Smooth muscle cell (in vitro differentiated cells): Measurements from ENCODE around the gene ANXA5. TPM values are rescaled to one million over a fixed set of nuclear protein-coding genes. Genes with fewer than 3 reads are reported as not detected.

Experiments used
- DNase-seq: peaks from one replicate; lab custom pipeline; 2025; ENCODE audit not compliant: unreplicated experiment; lab: John Stamatoyannopoulos, UW
- H2AFZ ChIP-seq: fragments of 200-600 bp; sonication (generic); 2 replicates; pipeline ENCODE4 v1.6.0; 2016; ENCODE audit warnings: antibody characterized with exemption, low read depth, mild to moderate bottlenecking
- H3F3A ChIP-seq: fragments of 200-600 bp; sonication (generic); 2 replicates; pipeline ENCODE4 v1.6.0; 2017; ENCODE audit warnings: antibody characterized with exemption, low read depth
- H3K27ac ChIP-seq: fragments of 200-600 bp; sonication (generic); 2 replicates; pipeline ENCODE4 v1.5.1; 2016; ENCODE audit warnings: low read depth, mild to moderate bottlenecking
- H3K27me3 ChIP-seq: fragments of 200-600 bp; sonication (generic); 2 replicates; pipeline ENCODE4 v1.6.1; 2016; ENCODE audit warnings: low read depth, mild to moderate bottlenecking
- H3K36me3 ChIP-seq: fragments of 200-600 bp; sonication (generic); 2 replicates; pipeline ENCODE4 v1.5.1; 2016; ENCODE audit warnings: low read depth
- H3K4me1 ChIP-seq: fragments of 200-600 bp; sonication (generic); 2 replicates; pipeline ENCODE4 v1.5.1; 2016; ENCODE audit warnings: low read depth
- H3K4me2 ChIP-seq: fragments of 200-600 bp; sonication (generic); 2 replicates; pipeline ENCODE4 v1.6.0; 2016; ENCODE audit warnings: mild to moderate bottlenecking
- H3K4me3 ChIP-seq: fragments of 200-600 bp; sonication (generic); 2 replicates; pipeline ENCODE4 v1.5.1; 2016; ENCODE audit warnings: mild to moderate bottlenecking
- H3K79me2 ChIP-seq: fragments of 200-600 bp; sonication (generic); 2 replicates; pipeline ENCODE4 v1.6.0; 2016; ENCODE audit warnings: low read depth, mild to moderate bottlenecking
- H3K9ac ChIP-seq: fragments of 200-600 bp; sonication (generic); 2 replicates; pipeline ENCODE4 v1.6.0; 2016; ENCODE audit warnings: low read depth
- H3K9me3 ChIP-seq: fragments of 200-600 bp; sonication (generic); replicated peaks from 2 replicates; pipeline ENCODE4 v1.5.1; 2016; ENCODE audit warnings: low read depth
- H4K20me1 ChIP-seq: fragments of 200-600 bp; sonication (generic); 2 replicates; pipeline ENCODE4 v1.6.0; 2016; ENCODE audit warnings: low read depth
- CTCF ChIP-seq: fragments of 200-600 bp; sonication (generic); IDR thresholded peaks from 2 replicates; pipeline ENCODE4 v1.5.1; 2017; ENCODE audit warnings: borderline replicate concordance, mild to moderate bottlenecking, antibody characterized with exemption; ENCODE audit not compliant: insufficient read depth, poor library complexity, severe bottlenecking
- WGBS: methylation state at CpG from one replicate; pipeline ENCODE4 v1.1.7; 2016; ENCODE audit warnings: low lambda C conversion rate; 5-methylcytosine and 5-hydroxymethylcytosine counted together
- polyA plus RNA-seq: library from polyadenylated mRNA; unstranded; fragments of >200 nt; fragmentation: Nextera tagmentation; extraction: Ambion mirVana; gene quantifications from 2 replicates; pipeline ENCODE4 v1.2.1, GENCODE V29; 2016
- total RNA-seq: library from RNA; depleted of rRNA; stranded (reverse); fragments of >200 nt; gene quantifications from 2 replicates; pipeline ENCODE4 v1.2.3, GENCODE V29; 2014

The ANXA5 gene
- total and polyA plus RNA-seq, 2 experiments from 2014 or later = 481 to 597 TPM

- Histone ChIP-seq H3K4me3 (no peak overlapping the region), H3K9ac (no peak overlapping the region), H3K9me3 (no peaks in the 10 kb centered on the region), H3K27me3 (peaks cover 3% of the 10 kb centered on the region), H2AFZ (no peak overlapping the region), H3K79me2 (no peaks in the 10 kb centered on the region), H3K4me1 (no peaks in the 10 kb centered on the region), H4K20me1 (no peaks in the 10 kb centered on the region), H3F3A (no peaks in the 10 kb centered on the region), H3K36me3 (no peaks in the 10 kb centered on the region), H3K4me2 (no peak overlapping the region), H3K27ac (no peak overlapping the region)
- TF ChIP-seq CTCF = no peak
- 69% methylated on average over 12 of the region's 12 CpGs for WGBS
- DNase-seq = no peak
Observed at GRCh38 chr4:121740796-121741409, 44.1 kb upstream of the ANXA5 start.

DNA sequence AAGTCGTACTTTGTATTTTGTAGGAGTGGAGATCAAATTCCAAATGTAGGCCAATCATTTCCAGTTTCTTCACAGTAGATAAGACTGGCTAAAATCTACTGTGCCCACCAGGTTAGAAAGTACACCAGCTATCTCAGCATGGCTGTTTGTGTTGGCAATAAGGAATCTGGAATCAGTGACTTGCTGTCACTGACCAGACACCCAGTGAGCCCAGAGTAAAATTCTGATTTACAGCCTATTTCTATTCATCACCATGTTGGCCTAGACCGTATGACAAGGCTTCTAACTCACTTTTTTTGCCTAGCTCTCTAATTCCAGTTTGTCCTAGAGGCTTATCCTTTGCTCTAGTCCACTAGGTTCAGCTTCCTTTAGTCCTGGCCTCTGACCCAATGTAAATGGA lies 42.8 kb upstream of the ANXA5 start:
- Histone ChIP-seq H4K20me1 (no peaks in the 10 kb centered on the region), H3K36me3 (no peaks in the 10 kb centered on the region), H3K9me3 (no peaks in the 10 kb centered on the region), H3K79me2 (no peaks in the 10 kb centered on the region), H3F3A (no peaks in the 10 kb centered on the region), H3K27me3 (peaks cover 3% of the 10 kb centered on the region), H3K4me2 (peak overlapping the region; percentile 30), H3K4me3 (no peak overlapping the region), H3K27ac (peak overlapping the region; percentile 49), H2AFZ (peak overlapping the region; percentile 71), H3K9ac (no peak overlapping the region), H3K4me1 (no peaks in the 10 kb centered on the region)
- no peak for DNase-seq
- 41% methylated on average over 2 of the region's 2 CpGs for WGBS
- TF ChIP-seq CTCF = no peak

DNA sequence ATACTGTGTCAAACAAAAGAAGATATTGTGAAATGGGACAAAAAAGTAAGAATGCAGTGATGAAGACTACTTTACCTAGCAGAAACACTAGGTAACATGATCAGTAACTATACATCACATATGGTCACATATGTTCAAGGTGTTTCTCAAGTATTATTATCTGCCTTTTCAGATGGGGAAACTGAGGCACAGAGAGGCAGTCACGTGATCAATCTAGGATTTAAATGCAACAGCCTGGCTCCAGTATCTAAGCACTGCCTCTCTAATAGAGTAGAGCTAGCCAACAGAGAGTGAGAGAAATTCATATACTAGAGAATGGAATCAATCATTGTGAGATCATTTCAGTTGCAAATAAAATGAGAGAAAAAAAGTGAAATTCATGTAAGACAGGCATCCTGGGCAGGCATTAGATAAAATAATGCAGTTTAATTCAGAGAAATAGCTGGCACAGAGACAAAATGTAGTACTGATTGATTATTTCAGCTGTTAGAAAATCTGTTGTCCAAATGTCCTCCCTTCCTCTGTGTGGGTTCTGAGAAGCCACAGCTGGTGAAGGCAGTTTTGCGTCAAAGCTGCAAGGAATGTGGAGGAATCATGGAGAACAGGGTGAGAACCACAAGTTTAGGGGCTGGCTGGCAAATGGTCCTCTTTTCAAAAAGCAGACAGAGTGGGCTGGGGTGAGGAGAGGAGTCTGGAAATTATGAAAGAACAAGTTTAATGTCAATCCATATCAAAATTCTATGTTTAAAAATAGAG lies 42.2 kb upstream of the ANXA5 start:
- Histone ChIP-seq H2AFZ (peak overlapping the region; percentile 71), H3K79me2 (no peaks in the 10 kb centered on the region), H3K36me3 (no peaks in the 10 kb centered on the region), H3F3A (no peaks in the 10 kb centered on the region), H3K4me1 (no peaks in the 10 kb centered on the region), H3K4me2 (peak overlapping the region; percentile 30), H4K20me1 (no peaks in the 10 kb centered on the region), H3K9me3 (no peaks in the 10 kb centered on the region), H3K4me3 (no peak overlapping the region), H3K27ac (peak overlapping the region; percentile 49), H3K27me3 (peaks cover 3% of the 10 kb centered on the region), H3K9ac (no peak overlapping the region)
- no peak for TF ChIP-seq CTCF
- 78% methylated on average over 2 of the region's 2 CpGs for WGBS
- no peak for DNase-seq
